GM06990 (cell line): ENCODE data around the gene WASF2.
"Not testable (repeated sequence)": the region's sequence is repeated elsewhere in the genome, so short reads cannot be mapped to it uniquely, and the experiment has no call there.

Experiments
- DNase-seq: peaks from one replicate; pipeline ENCODE4 v3.0.0-alpha.2; 2011; ENCODE audit not compliant: insufficient read length; ENCODE audit errors: extremely low read depth
- H3K27me3 ChIP-seq: replicated peaks from 2 replicates; pipeline ENCODE4 v1.6.0; 2011; ENCODE audit warnings: low read length; ENCODE audit not compliant: control insufficient read depth, insufficient read depth
- H3K36me3 ChIP-seq: 2 replicates; pipeline ENCODE4 v1.5.1; 2011; ENCODE audit warnings: low read length; ENCODE audit not compliant: control insufficient read depth, insufficient read depth
- H3K4me3 ChIP-seq: replicated peaks from 2 replicates; pipeline ENCODE4 v1.5.1; 2011; ENCODE audit warnings: low read depth, mild to moderate bottlenecking, control low read depth, low read length
- CTCF ChIP-seq: IDR thresholded peaks from 2 replicates; pipeline ENCODE4 v1.5.1; 2011; ENCODE audit warnings: low read length, control low read depth, mild to moderate bottlenecking, inconsistent platforms; ENCODE audit not compliant: insufficient read depth, poor library complexity, severe bottlenecking

WASF2 gene

GRCh38 chr1:27471477-27471876 is 18.5 kb downstream of the WASF2 start:
- DNase-seq = no peak
- Histone ChIP-seq H3K27me3 (no peaks in the 10 kb centered on the region), H3K36me3 (peaks cover 2% of the 10 kb centered on the region; the same call in 1 of the 2 replicates), H3K4me3 (no peak overlapping the region)
- TF ChIP-seq CTCF = no peak

GRCh38 chr1:27469334-27469733 is 20.6 kb downstream of the WASF2 start:
- no peak for TF ChIP-seq CTCF
- no peaks in the 10 kb centered on the region for H3K27me3 ChIP-seq
- H3K36me3 ChIP-seq = peaks cover 4% of the 10 kb centered on the region
- no peak for DNase-seq
- H3K4me3 ChIP-seq = no peak overlapping the region

- DNase-seq, H3K4me3 ChIP-seq, H3K36me3 ChIP-seq, H3K27me3 ChIP-seq: not testable (repeated sequence)
Observed at GRCh38 chr1:27468378-27468777, 21.6 kb downstream of the WASF2 start.

GRCh38 chr1:27464926-27465647 is 24.9 kb downstream of the WASF2 start:
- Histone ChIP-seq H3K4me3 (no peak overlapping the region), H3K36me3 (peaks cover 2% of the 10 kb centered on the region), H3K27me3 (no peaks in the 10 kb centered on the region)
- TF ChIP-seq CTCF = no peak
- DNase-seq = no peak

GRCh38 chr1:27463916-27464315 is 26.1 kb downstream of the WASF2 start:
- not testable (repeated sequence) for H3K4me3 ChIP-seq, H3K27me3 ChIP-seq, DNase-seq, H3K36me3 ChIP-seq

GRCh38 chr1:27458521-27458920 is 31.4 kb downstream of the WASF2 start:
- not testable (repeated sequence) for H3K27me3 ChIP-seq, H3K4me3 ChIP-seq, DNase-seq, H3K36me3 ChIP-seq

GRCh38 chr1:27455139-27455811 is 34.7 kb downstream of the WASF2 start:
- TF ChIP-seq CTCF = no peak
- DNase-seq = no peak
- Histone ChIP-seq H3K36me3 (no peaks in the 10 kb centered on the region), H3K4me3 (no peak overlapping the region), H3K27me3 (no peaks in the 10 kb centered on the region)
